ENCODE data around the gene LMAN2. TPM values are rescaled to one million over a fixed set of nuclear protein-coding genes. Genes with fewer than 3 reads are reported as not detected.
A peak's percentile ranks its signal among the peaks of the same experiment; 100 is the strongest.
"Not testable (repeated sequence)": the region's sequence is repeated elsewhere in the genome, so short reads cannot be mapped to it uniquely, and the experiment has no call there.

The LMAN2 gene
- polyA plus RNA-seq, 4 donors = 94.0 to 135 (median 130) TPM

- DNase-seq (ENCODE audit: low read depth in 4 of 4, low spot score in 3 of 4) = no peak
These were observed 29.3 kb upstream of the LMAN2 start for GRCh38 chr5:177380805-177381126.

GRCh38 chr5:177378884-177379883, 27.7 kb upstream of the LMAN2 start:
- no peak for DNase-seq (ENCODE audit: low read depth in 4 of 4, low spot score in 3 of 4)

- DNase-seq (ENCODE audit: low read depth in 4 of 4, low spot score in 3 of 4) = no peak
These were observed 26.6 kb upstream of the LMAN2 start for GRCh38 chr5:177377851-177378776.

- no peak for DNase-seq (ENCODE audit: low read depth in 4 of 4, low spot score in 3 of 4)
These were observed 24.6 kb upstream of the LMAN2 start for GRCh38 chr5:177376107-177376506.

GRCh38 chr5:177375516-177375915, 24.0 kb upstream of the LMAN2 start:
- not testable (repeated sequence) for DNase-seq (ENCODE audit: low read depth in 4 of 4, low spot score in 3 of 4)

GRCh38 chr5:177374211-177374610, 22.7 kb upstream of the LMAN2 start:
- no peak for DNase-seq (ENCODE audit: low read depth in 4 of 4, low spot score in 3 of 4)

GRCh38 chr5:177373806-177374205, 22.3 kb upstream of the LMAN2 start:
- DNase-seq (ENCODE audit: low read depth in 4 of 4, low spot score in 3 of 4) = no peak

- no peak for DNase-seq (ENCODE audit: low read depth in 4 of 4, low spot score in 3 of 4)
These were observed 21.4 kb upstream of the LMAN2 start for GRCh38 chr5:177372910-177373309.

GRCh38 chr5:177372034-177372896, 20.8 kb upstream of the LMAN2 start:
- no peak for DNase-seq (ENCODE audit: low read depth in 4 of 4, low spot score in 3 of 4)

- DNase-seq (ENCODE audit: low read depth in 4 of 4, low spot score in 3 of 4) = no peak
These were observed 19.9 kb upstream of the LMAN2 start for GRCh38 chr5:177371120-177372033.

GRCh38 chr5:177370488-177371119, 19.1 kb upstream of the LMAN2 start:
- peak in 2 of 4 donors; percentile 53 to 72 for DNase-seq (ENCODE audit: low read depth in 4 of 4, low spot score in 3 of 4)

GRCh38 chr5:177369645-177370440, 18.4 kb upstream of the LMAN2 start:
- DNase-seq (ENCODE audit: low read depth in 4 of 4, low spot score in 3 of 4) = no peak

GRCh38 chr5:177368869-177369644, 17.6 kb upstream of the LMAN2 start:
- DNase-seq (ENCODE audit: low read depth in 4 of 4, low spot score in 3 of 4) = no peak

- DNase-seq (ENCODE audit: low read depth in 4 of 4, low spot score in 3 of 4) = no peak
These were observed 16.8 kb upstream of the LMAN2 start for GRCh38 chr5:177367981-177368868.

- no peak for DNase-seq (ENCODE audit: low read depth in 4 of 4, low spot score in 3 of 4)
These were observed 15.9 kb upstream of the LMAN2 start for GRCh38 chr5:177367323-177367848.

Data from left renal pelvis (tissue), 4 donors.